Trophoblast cell (in vitro differentiated cells and primary cell): ENCODE results near the gene CENPO.

Experiments used
- DNase-seq, 2 donors: peaks; one replicate each; pipeline ENCODE4 v3.0.0-alpha.2; 2016
- H2AFZ ChIP-seq: 2 replicates; pipeline ENCODE4 v1.6.1; 2013; ENCODE audit warnings: low read length, moderate library complexity, mild to moderate bottlenecking; ENCODE audit not compliant: insufficient read depth, poor library complexity
- H2AK5ac ChIP-seq: 2 replicates; pipeline ENCODE4 v1.6.1; 2013; ENCODE audit warnings: mild to moderate bottlenecking, low read length
- H2BK120ac ChIP-seq: 2 replicates; pipeline ENCODE4 v1.6.1; 2013; ENCODE audit warnings: low read length, mild to moderate bottlenecking, moderate library complexity; ENCODE audit not compliant: insufficient read depth, poor library complexity
- H2BK12ac ChIP-seq: 2 replicates; pipeline ENCODE4 v1.6.1; 2013; ENCODE audit warnings: mild to moderate bottlenecking, low read length, moderate library complexity
- H2BK5ac ChIP-seq: 2 replicates; pipeline ENCODE4 v1.6.1; 2013; ENCODE audit warnings: low read length, low read depth, moderate library complexity, mild to moderate bottlenecking; ENCODE audit not compliant: poor library complexity
- H3K14ac ChIP-seq: 2 replicates; pipeline ENCODE4 v1.6.1; 2013; ENCODE audit warnings: mild to moderate bottlenecking, low read length
- H3K18ac ChIP-seq: 2 replicates; pipeline ENCODE4 v1.6.1; 2013; ENCODE audit warnings: mild to moderate bottlenecking, low read length
- H3K23ac ChIP-seq: 2 replicates; pipeline ENCODE4 v1.6.1; 2013; ENCODE audit warnings: low read length
- H3K27ac ChIP-seq: 2 replicates; pipeline ENCODE4 v1.5.1; 2013; ENCODE audit warnings: low read depth, mild to moderate bottlenecking, inconsistent platforms, low read length, moderate library complexity
- H3K27me3 ChIP-seq: 2 replicates; pipeline ENCODE4 v1.6.1; 2013; ENCODE audit warnings: inconsistent platforms, mild to moderate bottlenecking, low read length, moderate library complexity; ENCODE audit not compliant: insufficient read depth
- H3K36me3 ChIP-seq, 2 experiments: 1 replicate in 1 of 2; 2 replicates in 1 of 2; pipeline ENCODE4 v1.6.1; 2013; ENCODE audit warnings: low read length in 2 of 2, mild to moderate bottlenecking in 2 of 2, moderate library complexity in 1 of 2; ENCODE audit not compliant: insufficient read depth in 2 of 2, control insufficient read depth in 1 of 2
- H3K4ac ChIP-seq: 2 replicates; pipeline ENCODE4 v1.6.1; 2013; ENCODE audit warnings: low read depth, mild to moderate bottlenecking, low read length, moderate library complexity
- H3K4me1 ChIP-seq, 2 experiments: 1 replicate in 1 of 2; 2 replicates in 1 of 2; pipeline ENCODE4 v1.6.1; 2013; ENCODE audit warnings: low read length in 2 of 2, mild to moderate bottlenecking in 2 of 2, moderate library complexity in 1 of 2; ENCODE audit not compliant: insufficient read depth in 2 of 2, control insufficient read depth in 1 of 2
- H3K4me2 ChIP-seq: 2 replicates; pipeline ENCODE4 v1.6.1; 2013; ENCODE audit warnings: inconsistent platforms, mild to moderate bottlenecking, low read length, moderate library complexity
- H3K4me3 ChIP-seq: 2 replicates; pipeline ENCODE4 v1.5.1; 2013; ENCODE audit warnings: mild to moderate bottlenecking, low read depth, low read length, inconsistent platforms
- H3K79me1 ChIP-seq: one replicate; pipeline ENCODE4 v1.6.1; 2013; ENCODE audit warnings: low read length
- H3K79me2 ChIP-seq: 2 replicates; pipeline ENCODE4 v1.6.1; 2013; ENCODE audit warnings: low read length, mild to moderate bottlenecking; ENCODE audit not compliant: control insufficient read depth, insufficient read depth, poor library complexity
- H3K9ac ChIP-seq: 2 replicates; pipeline ENCODE4 v1.6.1; 2013; ENCODE audit warnings: mild to moderate bottlenecking, low read length
- H3K9me3 ChIP-seq: 2 replicates; pipeline ENCODE4 v1.6.1; 2013; ENCODE audit warnings: low read depth, mild to moderate bottlenecking, control low read depth, inconsistent platforms, low read length; ENCODE audit not compliant: insufficient read depth
- H4K12ac ChIP-seq: 2 replicates; pipeline ENCODE4 v1.6.1; 2013; ENCODE audit warnings: low read depth, mild to moderate bottlenecking, low read length, moderate library complexity
- H4K8ac ChIP-seq: 2 replicates; pipeline ENCODE4 v1.6.1; 2013; ENCODE audit warnings: low read depth, mild to moderate bottlenecking, low read length, moderate library complexity
- H4K91ac ChIP-seq: one replicate; pipeline ENCODE4 v1.6.1; 2013; ENCODE audit warnings: low read depth, mild to moderate bottlenecking, low read length, moderate library complexity
- WGBS: extraction: QIAGEN DNeasy Blood & Tissue Kit; methylation state at CpG from one replicate; pipeline ENCODE4 v1.1.7; 2013; ENCODE audit warnings: missing lambda C conversion rate; ENCODE audit not compliant: insufficient read length, insufficient coverage; ENCODE audit errors: extremely low coverage; 5-methylcytosine and 5-hydroxymethylcytosine counted together

Gene CENPO

DNA sequence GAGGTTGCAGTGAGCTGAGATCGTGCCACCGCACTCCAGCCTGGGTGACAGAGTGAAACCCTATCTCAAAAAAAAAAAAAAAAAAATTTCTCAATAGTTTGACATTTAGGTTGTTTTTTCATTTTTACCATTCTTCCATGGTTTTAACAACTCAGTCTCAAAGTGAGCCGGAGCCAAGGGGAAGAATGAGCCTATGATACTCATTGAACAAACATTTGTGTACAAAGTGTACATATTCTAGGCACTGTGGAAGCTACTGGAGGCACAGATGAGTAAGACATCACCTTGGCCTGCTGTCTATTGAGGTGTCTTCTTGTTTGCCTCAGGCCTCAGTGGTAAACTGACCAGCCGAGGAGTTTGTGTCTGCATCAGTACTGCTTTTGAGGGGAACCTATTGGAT, 21.9 kb downstream of the CENPO start:
- peaks cover 21 to 44% of the 10 kb centered on the region in 2 experiments for H3K36me3 ChIP-seq

DNA sequence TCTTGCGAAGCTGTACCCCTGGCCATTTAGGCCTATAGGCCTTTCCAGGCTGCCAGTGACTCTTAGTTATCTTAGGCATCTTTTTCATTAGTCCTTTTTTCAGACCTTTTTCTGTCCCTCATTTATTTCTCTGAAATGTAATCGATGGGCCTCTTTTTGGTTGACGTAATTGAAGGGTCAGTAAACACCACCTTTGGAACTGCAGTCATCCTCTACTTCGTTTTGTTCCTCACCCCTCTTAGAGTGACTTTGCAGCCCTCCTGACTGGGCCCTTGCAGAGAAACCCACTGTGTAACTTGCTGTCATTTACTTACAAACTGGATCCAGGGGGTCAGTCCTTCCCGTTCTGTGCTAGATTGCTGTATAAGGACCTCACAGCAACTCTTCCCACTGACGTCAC, 23.2 kb downstream of the CENPO start:
- peak overlapping the region; percentile 48 for H2BK120ac ChIP-seq
- peak overlapping the region; percentile 2 for H2BK5ac ChIP-seq
- no peaks in the 10 kb centered on the region for H3K27me3 ChIP-seq
- H3K18ac ChIP-seq = no peak overlapping the region
- no peak overlapping the region for H2BK12ac ChIP-seq
- peaks cover 31 to 56% of the 10 kb centered on the region in 2 experiments for H3K36me3 ChIP-seq
- no peaks in the 10 kb centered on the region for H3K79me2 ChIP-seq
- peaks cover 0 to 2% of the 10 kb centered on the region in 2 experiments for H3K4me1 ChIP-seq
- H3K14ac ChIP-seq = no peak overlapping the region
- no peak overlapping the region for H3K9ac ChIP-seq
- no peak overlapping the region for H3K4ac ChIP-seq
- H3K4me2 ChIP-seq = no peak overlapping the region
- no peaks in the 10 kb centered on the region for H3K9me3 ChIP-seq
- DNase-seq = no peak
- no peak overlapping the region for H4K12ac ChIP-seq
- no peaks in the 10 kb centered on the region for H3K79me1 ChIP-seq
- no peak overlapping the region for H4K91ac ChIP-seq
- H2AK5ac ChIP-seq = no peak overlapping the region
- H2AFZ ChIP-seq = no peak overlapping the region
- WGBS = no CpG with 5 or more reads among the region's 6 CpGs
- peak overlapping the region; percentile 49 for H4K8ac ChIP-seq
- no peak overlapping the region for H3K27ac ChIP-seq
- no peak overlapping the region for H3K23ac ChIP-seq
- H3K4me3 ChIP-seq = no peak overlapping the region

More for the DNA sequence above, 21.9 kb downstream of the CENPO start:
- no peak overlapping the region for H3K18ac ChIP-seq
- H3K79me2 ChIP-seq = no peaks in the 10 kb centered on the region
- H2AFZ ChIP-seq = no peak overlapping the region
- H3K4ac ChIP-seq = no peak overlapping the region
- no peak overlapping the region for H3K23ac ChIP-seq
- no peak overlapping the region for H2BK5ac ChIP-seq
- no peak overlapping the region for H3K27ac ChIP-seq
- no peaks in the 10 kb centered on the region for H3K9me3 ChIP-seq
- WGBS = no CpG with 5 or more reads among the region's 4 CpGs
- H3K14ac ChIP-seq = no peak overlapping the region
- H3K27me3 ChIP-seq = no peaks in the 10 kb centered on the region
- no peak overlapping the region for H4K8ac ChIP-seq
- H3K4me1 ChIP-seq = peaks cover 0 to 2% of the 10 kb centered on the region in 2 experiments
- H3K79me1 ChIP-seq = no peaks in the 10 kb centered on the region
- peak; percentile 56 to 83 for DNase-seq
- no peak overlapping the region for H4K12ac ChIP-seq
- no peak overlapping the region for H2BK120ac ChIP-seq
- no peak overlapping the region for H2AK5ac ChIP-seq
- H4K91ac ChIP-seq = no peak overlapping the region
- no peak overlapping the region for H2BK12ac ChIP-seq
- H3K4me3 ChIP-seq = no peak overlapping the region
- no peak overlapping the region for H3K4me2 ChIP-seq
- H3K9ac ChIP-seq = no peak overlapping the region

DNA sequence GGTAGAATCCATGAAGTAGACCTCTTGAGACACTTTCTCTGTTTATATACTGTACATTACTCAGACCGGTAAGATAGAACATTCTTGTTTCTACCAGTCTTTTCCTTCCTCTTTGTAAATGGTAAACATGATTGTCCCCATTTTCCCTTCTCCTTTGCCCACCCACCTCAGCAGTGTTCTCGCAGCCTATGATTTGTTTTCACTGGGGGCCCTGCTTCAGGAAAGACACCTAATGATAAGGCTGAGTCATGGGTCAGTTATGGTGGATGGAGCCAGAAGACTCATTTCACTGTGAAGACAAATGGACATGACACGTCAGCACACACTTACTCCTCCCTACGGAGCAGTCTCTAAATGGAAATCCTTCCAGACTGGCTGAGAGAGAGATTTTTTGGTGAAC, 23.7 kb downstream of the CENPO start:
- WGBS = no CpG with 5 or more reads among the region's 4 CpGs
- Histone ChIP-seq H2AK5ac (no peak overlapping the region), H3K4me1 (peaks cover 0 to 2% of the 10 kb centered on the region in 2 experiments), H3K79me2 (no peaks in the 10 kb centered on the region), H3K4ac (no peak overlapping the region), H4K12ac (no peak overlapping the region), H4K91ac (no peak overlapping the region), H3K27ac (no peak overlapping the region), H4K8ac (no peak overlapping the region), H3K27me3 (no peaks in the 10 kb centered on the region), H3K23ac (peak overlapping the region; percentile 37), H3K18ac (no peak overlapping the region), H3K14ac (no peak overlapping the region), H2BK12ac (no peak overlapping the region), H2BK120ac (no peak overlapping the region), H2BK5ac (no peak overlapping the region), H3K36me3 (peaks cover 35 to 59% of the 10 kb centered on the region in 2 experiments), H3K9me3 (no peaks in the 10 kb centered on the region), H3K79me1 (no peaks in the 10 kb centered on the region), H3K4me2 (no peak overlapping the region), H3K4me3 (no peak overlapping the region), H3K9ac (no peak overlapping the region), H2AFZ (peak overlapping the region; percentile 50)
- peak in 1 of 2 donors; percentile 48 for DNase-seq

DNA sequence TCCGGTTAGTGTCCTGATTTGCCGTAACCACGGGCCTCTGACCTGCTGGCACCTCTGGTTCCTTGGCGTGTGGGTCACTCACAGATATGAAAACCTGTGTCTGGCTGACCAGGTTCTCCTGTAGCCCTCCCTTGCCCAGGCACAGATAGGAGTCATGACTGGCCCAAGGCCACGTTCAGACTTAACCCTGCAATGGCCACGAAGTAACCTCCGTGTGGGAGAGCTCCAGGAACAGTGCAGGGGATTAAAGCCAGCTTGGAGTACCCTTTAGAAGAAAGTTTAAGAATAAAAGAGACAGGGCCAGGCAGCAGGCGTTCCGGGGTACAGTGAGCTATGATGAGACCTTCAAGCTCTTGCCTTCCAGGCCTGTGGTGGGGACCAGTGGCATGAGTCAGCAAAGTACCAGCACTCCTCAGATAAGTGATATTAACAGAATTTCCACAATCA, 25.5 kb downstream of the CENPO start:
- Histone ChIP-seq H2BK120ac (no peak overlapping the region), H3K79me1 (no peaks in the 10 kb centered on the region), H3K9me3 (no peaks in the 10 kb centered on the region), H3K14ac (no peak overlapping the region), H2AK5ac (no peak overlapping the region), H3K4me2 (no peak overlapping the region), H3K27ac (no peak overlapping the region), H3K79me2 (no peaks in the 10 kb centered on the region), H3K23ac (no peak overlapping the region), H4K8ac (no peak overlapping the region), H3K18ac (no peak overlapping the region), H2AFZ (no peak overlapping the region), H3K27me3 (no peaks in the 10 kb centered on the region), H4K91ac (no peak overlapping the region), H3K36me3 (peaks cover 35 to 61% of the 10 kb centered on the region in 2 experiments), H4K12ac (no peak overlapping the region), H3K4me1 (peaks cover 0 to 2% of the 10 kb centered on the region in 2 experiments), H2BK5ac (no peak overlapping the region), H3K4ac (no peak overlapping the region), H3K9ac (no peak overlapping the region), H2BK12ac (no peak overlapping the region), H3K4me3 (no peak overlapping the region)
- DNase-seq = no peak
- no CpG with 5 or more reads among the region's 9 CpGs for WGBS
